SKM-1 treated with dmso at 0.1 percent for 144 hours (cell line): ENCODE data around the gene TAF12.
A peak's percentile ranks its signal among the peaks of the same experiment; 100 is the strongest.
"Not testable (repeated sequence)": the region's sequence is repeated elsewhere in the genome, so short reads cannot be mapped to it uniquely, and the experiment has no call there.

ENCODE experiments used
- DNase-seq: peaks from one replicate; lab custom pipeline; 2025; ENCODE audit not compliant: unreplicated experiment; lab: John Stamatoyannopoulos, UW

TAF12 gene

GRCh38 chr1:28586585-28587391, 56.1 kb downstream of the TAF12 start:
- not testable (repeated sequence) for DNase-seq

GRCh38 chr1:28582248-28582615, 60.6 kb downstream of the TAF12 start:
- DNase-seq, result no peak

GRCh38 chr1:28581531-28582247, 61.2 kb downstream of the TAF12 start:
- peak; percentile 96 for DNase-seq

GRCh38 chr1:28580722-28581530, 61.9 kb downstream of the TAF12 start:
- DNase-seq, result peak; percentile 25

- no peak for DNase-seq
Observed at GRCh38 chr1:28579401-28579800, 63.5 kb downstream of the TAF12 start.

- no peak for DNase-seq
Observed at GRCh38 chr1:28578696-28579218, 64.1 kb downstream of the TAF12 start.

GRCh38 chr1:28577738-28578536, 64.9 kb downstream of the TAF12 start:
- DNase-seq, result no peak

GRCh38 chr1:28577052-28577678, 65.7 kb downstream of the TAF12 start:
- DNase-seq, result no peak

GRCh38 chr1:28573564-28573963, 69.3 kb downstream of the TAF12 start:
- DNase-seq, result no peak

GRCh38 chr1:28572891-28573290, 70.0 kb downstream of the TAF12 start:
- DNase-seq, result not testable (repeated sequence)

- DNase-seq, result no peak
Observed at GRCh38 chr1:28571911-28572310, 71.0 kb downstream of the TAF12 start.

GRCh38 chr1:28566931-28567330, 75.9 kb downstream of the TAF12 start:
- DNase-seq, result no peak

- no peak for DNase-seq
Observed at GRCh38 chr1:28565726-28566125, 77.1 kb downstream of the TAF12 start.

GRCh38 chr1:28565040-28565439, 77.8 kb downstream of the TAF12 start:
- no peak for DNase-seq

GRCh38 chr1:28564310-28564709, 78.6 kb downstream of the TAF12 start:
- no peak for DNase-seq

- no peak for DNase-seq
Observed at GRCh38 chr1:28560886-28561285, 82.0 kb downstream of the TAF12 start.
